ENCODE results near the gene MOSMO. TPM values are rescaled to one million over a fixed set of nuclear protein-coding genes. Genes with fewer than 3 reads are reported as not detected.

MOSMO gene
- total and polyA plus RNA-seq, 2 of the 4 experiments (the other 2 are of a cell fraction), result 10.5 to 16.0 TPM

DNA sequence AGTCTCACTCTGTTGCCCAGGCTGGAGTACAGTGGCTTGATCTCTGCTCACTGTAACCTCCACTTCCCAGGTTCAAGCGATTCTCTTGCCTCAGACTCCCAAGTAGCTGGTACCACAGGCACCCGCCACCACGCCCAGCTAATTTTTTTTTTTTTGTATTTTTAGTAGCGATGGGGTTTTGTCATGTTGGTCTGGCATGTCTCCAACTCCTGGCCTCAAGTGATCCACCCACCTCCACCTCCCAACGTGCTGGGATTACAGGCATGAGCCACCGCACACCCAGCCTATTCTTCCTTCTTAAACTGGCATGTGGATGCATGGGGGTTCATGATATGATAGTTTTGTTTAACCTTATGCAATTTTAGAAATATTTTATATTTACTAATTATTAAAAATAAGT, 45.1 kb downstream of the MOSMO start:
- intact Hi-C loops (cut with micrococcal nuclease) (no loop called here), in situ Hi-C loops (cut with MboI; ENCODE audit: low sequenced_read_pairs) (no loop called here), dilution Hi-C loops (cut with HindIII; ENCODE audit: low sequenced_read_pairs, unreplicated experiment) (no loop called here)
- TF ChIP-seq MXI1 (IDR thresholded peaks at IDR 0.05; ENCODE audit: borderline replicate concordance, low read depth, low read length) (no peak), MAZ (IDR thresholded peaks at IDR 0.05; ENCODE audit: borderline replicate concordance, low read depth, low read length) (no peak), CEBPB (IDR thresholded peaks at IDR 0.05; ENCODE audit: low read depth, low read length) (no peak), RAD21 (IDR thresholded peaks at IDR 0.05; ENCODE audit: low read length) (no peak), POLR2A (IDR thresholded peaks at IDR 0.05; ENCODE audit: low read depth, low read length) (no peak), CHD1 (IDR thresholded peaks at IDR 0.05; ENCODE audit: low read depth, low read length) (no peak), FOS (IDR thresholded peaks at IDR 0.05; ENCODE audit: low read depth, low read length) (no peak), BHLHE40 (IDR thresholded peaks at IDR 0.05; ENCODE audit: low read depth, low read length) (no peak), MAFK (IDR thresholded peaks at IDR 0.05; ENCODE audit: low read depth, low read length) (no peak), NFE2L2 (IDR thresholded peaks at IDR 0.05; ENCODE audit: low read depth, low read length) (no peak), RFX5 (IDR thresholded peaks at IDR 0.05; ENCODE audit: low read depth, low read length) (no peak), SMC3 (IDR thresholded peaks at IDR 0.05; ENCODE audit: low read depth, low read length) (no peak), RCOR1 (IDR thresholded peaks at IDR 0.05; ENCODE audit: insufficient replicate concordance, low read length) (no peak)
- TF ChIP-seq, protein P1, sequence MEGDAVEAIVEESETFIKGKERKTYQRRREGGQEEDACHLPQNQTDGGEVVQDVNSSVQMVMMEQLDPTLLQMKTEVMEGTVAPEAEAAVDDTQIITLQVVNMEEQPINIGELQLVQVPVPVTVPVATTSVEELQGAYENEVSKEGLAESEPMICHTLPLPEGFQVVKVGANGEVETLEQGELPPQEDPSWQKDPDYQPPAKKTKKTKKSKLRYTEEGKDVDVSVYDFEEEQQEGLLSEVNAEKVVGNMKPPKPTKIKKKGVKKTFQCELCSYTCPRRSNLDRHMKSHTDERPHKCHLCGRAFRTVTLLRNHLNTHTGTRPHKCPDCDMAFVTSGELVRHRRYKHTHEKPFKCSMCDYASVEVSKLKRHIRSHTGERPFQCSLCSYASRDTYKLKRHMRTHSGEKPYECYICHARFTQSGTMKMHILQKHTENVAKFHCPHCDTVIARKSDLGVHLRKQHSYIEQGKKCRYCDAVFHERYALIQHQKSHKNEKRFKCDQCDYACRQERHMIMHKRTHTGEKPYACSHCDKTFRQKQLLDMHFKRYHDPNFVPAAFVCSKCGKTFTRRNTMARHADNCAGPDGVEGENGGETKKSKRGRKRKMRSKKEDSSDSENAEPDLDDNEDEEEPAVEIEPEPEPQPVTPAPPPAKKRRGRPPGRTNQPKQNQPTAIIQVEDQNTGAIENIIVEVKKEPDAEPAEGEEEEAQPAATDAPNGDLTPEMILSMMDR (conservative IDR thresholded peaks at IDR 0.05; ENCODE audit: low read depth, low read length), result no peak
- TF ChIP-seq, protein P2, sequence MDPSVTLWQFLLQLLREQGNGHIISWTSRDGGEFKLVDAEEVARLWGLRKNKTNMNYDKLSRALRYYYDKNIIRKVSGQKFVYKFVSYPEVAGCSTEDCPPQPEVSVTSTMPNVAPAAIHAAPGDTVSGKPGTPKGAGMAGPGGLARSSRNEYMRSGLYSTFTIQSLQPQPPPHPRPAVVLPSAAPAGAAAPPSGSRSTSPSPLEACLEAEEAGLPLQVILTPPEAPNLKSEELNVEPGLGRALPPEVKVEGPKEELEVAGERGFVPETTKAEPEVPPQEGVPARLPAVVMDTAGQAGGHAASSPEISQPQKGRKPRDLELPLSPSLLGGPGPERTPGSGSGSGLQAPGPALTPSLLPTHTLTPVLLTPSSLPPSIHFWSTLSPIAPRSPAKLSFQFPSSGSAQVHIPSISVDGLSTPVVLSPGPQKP (IDR thresholded peaks at IDR 0.05; ENCODE audit: borderline replicate concordance, low read depth, low read length), result no peak
- TF ChIP-seq, protein P3, sequence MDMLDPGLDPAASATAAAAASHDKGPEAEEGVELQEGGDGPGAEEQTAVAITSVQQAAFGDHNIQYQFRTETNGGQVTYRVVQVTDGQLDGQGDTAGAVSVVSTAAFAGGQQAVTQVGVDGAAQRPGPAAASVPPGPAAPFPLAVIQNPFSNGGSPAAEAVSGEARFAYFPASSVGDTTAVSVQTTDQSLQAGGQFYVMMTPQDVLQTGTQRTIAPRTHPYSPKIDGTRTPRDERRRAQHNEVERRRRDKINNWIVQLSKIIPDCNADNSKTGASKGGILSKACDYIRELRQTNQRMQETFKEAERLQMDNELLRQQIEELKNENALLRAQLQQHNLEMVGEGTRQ (IDR thresholded peaks at IDR 0.05; ENCODE audit: low read depth, low read length), result no peak
- no peak overlapping the region for H2AK5ac ChIP-seq (ENCODE audit: low read depth, low read length)
- no peak overlapping the region for H4K5ac ChIP-seq (ENCODE audit: low read depth, low read length)
- no peak for ATAC-seq (ENCODE audit: low read depth)
- H3K9ac ChIP-seq (ENCODE audit: low read depth, low read length), result no peak overlapping the region
- no peak overlapping the region for H2BK20ac ChIP-seq (ENCODE audit: low read depth, low read length)
- H2BK5ac ChIP-seq (ENCODE audit: low read depth, low read length, poor library complexity, severe bottlenecking), result no peak overlapping the region
- H4K91ac ChIP-seq (ENCODE audit: insufficient read depth, low read depth, low read length), result no peak overlapping the region
- no CpG with 5 or more reads among the region's 6 CpGs for WGBS, 2 experiments (ENCODE audit: extremely low coverage in 2 of 2, insufficient read length in 1 of 2)
- H3K18ac ChIP-seq (ENCODE audit: low read depth, low read length), result no peak overlapping the region
- no peak overlapping the region for H4K8ac ChIP-seq (ENCODE audit: low read depth in 2 of 2, low read length in 2 of 2)
- H3K9me3 ChIP-seq (ENCODE audit: control insufficient read depth, insufficient read depth, low read length), result no peaks in the 10 kb centered on the region
- ChIA-PET POLR2A (ENCODE audit: unreplicated experiment) (no interaction called here), CTCF (no interaction called here)
- no peak overlapping the region for H3K4ac ChIP-seq (ENCODE audit: low read depth, low read length)
- peaks cover 5% of the 10 kb centered on the region; the same call in 1 of the 2 replicates for H4K20me1 ChIP-seq (ENCODE audit: insufficient read depth, low read length)
- H2BK120ac ChIP-seq (ENCODE audit: low read depth, low read length), result no peak overlapping the region
- no peaks in the 10 kb centered on the region for H3K4me1 ChIP-seq (ENCODE audit: control insufficient read depth, insufficient read depth, low read length)
- peaks cover 30 to 63% of the 10 kb centered on the region in 2 experiments for H3K79me1 ChIP-seq (ENCODE audit: low read depth in 1 of 2, low read length in 2 of 2)
- no peak overlapping the region for H3K23ac ChIP-seq (ENCODE audit: low read depth, low read length)
- H3K56ac ChIP-seq (ENCODE audit: extremely low read depth, insufficient read depth, low read length), result no peak overlapping the region
- no peak overlapping the region for H2AK9ac ChIP-seq (replicated peaks; ENCODE audit: low read depth, low read length, poor library complexity)
- no peak overlapping the region for H3K27ac ChIP-seq (ENCODE audit: insufficient read depth, low read length)
- no peaks in the 10 kb centered on the region for H3K27me3 ChIP-seq (ENCODE audit: control insufficient read depth, insufficient read depth, low read length)
- no peak overlapping the region for H2BK15ac ChIP-seq (ENCODE audit: low read depth, low read length)
- H3K4me2 ChIP-seq (ENCODE audit: low read depth, low read length), result no peak overlapping the region
- H3K4me3 ChIP-seq (ENCODE audit: insufficient read depth, low read depth, low read length), result no peak overlapping the region
- H3K36me3 ChIP-seq (ENCODE audit: control insufficient read depth, insufficient read depth, low read length), result peaks cover 1% of the 10 kb centered on the region; the same call in 1 of the 2 replicates
- DNase-seq, result no peak
- no TSS peak for BruUV-seq (replicated peaks)
- no peak overlapping the region for H2AFZ ChIP-seq (replicated peaks; ENCODE audit: low read length, poor library complexity)
- peaks cover 4% of the 10 kb centered on the region for H3K9me1 ChIP-seq (ENCODE audit: insufficient read depth, low read length)
- no peak overlapping the region for H3K14ac ChIP-seq (replicated peaks; ENCODE audit: low read depth, low read length)
